HG03442 (cell line): ENCODE results near the gene LRP1B.

Experiments
- ATAC-seq: cut with Tn5 transposase; IDR thresholded peaks from one replicate; pipeline ENCODE4 v1.9.1; 2021; ENCODE audit warnings: mild to moderate bottlenecking, moderate library complexity; ENCODE audit not compliant: unreplicated experiment

The LRP1B gene

GRCh38 chr2:141791521-141791920 is 339.3 kb downstream of the LRP1B start:
- ATAC-seq = no peak

GRCh38 chr2:141782574-141782973 is 348.2 kb downstream of the LRP1B start:
- no peak for ATAC-seq

- no peak for ATAC-seq
These were observed 352.4 kb downstream of the LRP1B start for GRCh38 chr2:141778315-141778835.

DNA sequence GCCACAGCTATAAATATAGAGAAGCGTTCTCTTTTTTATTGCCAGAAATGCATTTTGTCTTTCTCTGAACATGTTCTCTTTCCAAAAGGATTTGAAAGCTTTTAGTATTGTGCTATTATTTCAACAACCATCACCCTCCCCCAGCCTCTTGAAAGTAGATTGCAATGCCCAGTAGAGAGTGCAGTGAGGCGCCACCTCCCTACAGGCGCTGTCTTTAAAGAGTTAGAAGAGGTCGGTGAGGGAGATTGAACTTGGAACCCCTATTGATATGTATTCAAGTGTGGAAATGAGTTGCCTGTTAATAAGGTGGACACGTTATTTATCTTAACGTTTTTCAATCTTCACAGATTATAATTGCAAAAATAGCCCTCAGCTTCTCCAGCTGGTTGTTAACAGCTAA is 360.3 kb downstream of the LRP1B start:
- ATAC-seq = no peak

DNA sequence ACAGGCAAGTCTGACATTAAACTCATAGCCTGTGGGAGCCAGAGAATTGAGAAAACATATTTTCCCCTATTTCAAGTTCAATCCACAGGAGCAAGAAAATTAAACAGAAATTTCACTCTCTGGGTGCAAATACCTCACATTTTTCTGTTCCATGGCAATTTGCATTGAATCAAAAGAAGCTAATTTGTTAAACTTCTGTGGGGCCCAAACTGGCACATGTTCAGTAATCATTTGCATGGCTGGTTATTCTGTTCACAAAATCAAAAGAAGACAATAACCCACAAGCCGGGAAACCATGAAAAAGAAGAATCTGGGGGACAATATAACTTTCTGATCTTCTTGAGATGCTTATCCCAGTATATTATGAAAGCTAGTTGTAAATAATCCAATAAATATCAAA is 363.1 kb downstream of the LRP1B start:
- ATAC-seq = no peak

DNA sequence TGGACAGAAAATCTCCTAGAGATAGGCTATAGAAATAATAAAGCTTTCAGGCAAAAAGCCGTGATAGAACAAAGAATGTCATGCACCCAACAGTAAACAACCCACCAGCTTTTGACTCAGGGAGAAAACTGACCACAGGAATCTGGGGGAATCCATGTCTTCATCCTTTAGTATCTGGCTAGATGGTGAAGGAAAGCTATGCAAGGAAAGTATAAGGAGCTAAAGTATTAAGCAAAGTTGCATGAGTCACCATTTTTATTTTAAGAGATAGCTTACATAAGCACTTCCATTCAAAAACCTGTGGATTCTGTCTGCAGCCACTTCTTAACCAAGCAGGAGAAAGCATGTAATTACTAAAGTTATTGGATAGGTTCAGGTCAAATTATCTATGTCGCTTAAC is 363.8 kb downstream of the LRP1B start:
- no peak for ATAC-seq

DNA sequence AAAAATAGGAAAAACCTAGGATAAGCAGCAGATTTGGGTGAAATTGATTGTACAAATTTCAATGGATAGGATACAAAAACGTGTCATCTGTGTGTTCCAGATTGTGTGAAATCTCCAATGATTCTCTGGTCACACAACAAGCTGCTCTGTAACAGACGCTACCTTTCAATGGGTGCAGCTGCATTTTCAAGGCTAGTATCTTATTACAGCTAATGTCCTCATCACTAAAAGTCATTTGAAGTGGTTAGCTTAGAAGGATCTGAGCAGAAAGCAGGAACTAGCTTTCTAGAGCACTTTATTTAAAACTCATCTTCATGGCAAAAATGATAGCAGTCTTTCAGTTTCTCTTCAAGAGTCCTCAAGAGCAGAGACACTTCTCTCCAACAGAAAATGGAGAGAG is 364.6 kb downstream of the LRP1B start:
- no peak for ATAC-seq

DNA sequence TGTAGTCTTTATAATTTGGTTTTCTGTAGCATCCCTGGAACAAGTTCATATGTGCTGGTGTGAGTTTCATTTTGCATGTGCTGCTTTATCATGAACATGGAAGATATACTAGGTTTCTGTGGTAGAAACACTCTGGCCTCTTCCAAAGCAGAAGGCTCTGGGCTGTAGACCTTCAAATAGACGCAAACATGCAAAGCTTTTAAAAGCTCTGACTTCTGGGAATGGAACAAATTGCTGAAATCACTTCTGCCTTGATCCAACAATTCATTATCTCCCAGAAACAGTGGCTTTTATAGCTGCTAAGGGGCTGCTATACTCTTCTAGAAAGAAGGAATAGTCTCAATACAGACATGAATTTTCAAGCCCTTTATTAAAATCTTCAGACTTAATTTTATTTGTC is 382.2 kb downstream of the LRP1B start:
- ATAC-seq = no peak

- ATAC-seq = no peak
These were observed 389.2 kb downstream of the LRP1B start for GRCh38 chr2:141741652-141742051.

DNA sequence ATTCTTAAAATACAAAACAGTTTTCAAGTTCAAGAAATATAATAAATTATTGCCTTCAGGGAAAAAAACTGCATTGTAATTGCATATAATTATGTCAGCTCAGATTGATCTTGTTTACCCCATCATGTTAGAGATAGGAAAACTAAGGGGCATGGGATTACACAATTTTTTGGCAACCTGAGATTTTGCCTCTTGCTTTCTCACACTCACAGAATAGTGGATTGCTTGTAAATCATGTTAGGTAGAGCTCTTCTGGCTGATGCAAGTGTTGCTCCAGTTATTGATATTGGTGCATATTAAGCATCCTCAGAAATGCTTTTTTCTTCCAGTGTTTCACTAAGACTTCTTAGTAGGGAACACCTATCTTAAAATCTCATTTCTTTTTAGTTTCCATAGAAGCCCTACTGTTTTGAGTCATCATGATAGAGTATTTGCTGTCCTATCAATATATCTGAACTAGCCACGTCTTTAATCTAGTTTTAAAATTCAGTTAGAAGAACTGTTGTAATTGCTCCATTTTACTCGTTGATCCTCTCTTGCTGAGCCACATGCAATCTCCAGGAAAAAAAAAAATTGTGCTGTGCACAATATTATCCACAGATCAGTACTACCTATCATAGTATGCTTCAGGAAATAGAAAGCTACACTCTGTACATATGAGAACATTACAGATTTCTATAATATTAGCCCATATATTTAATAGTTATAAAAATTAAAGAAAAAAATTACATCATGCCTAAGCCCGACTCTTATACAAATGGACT is 393.1 kb downstream of the LRP1B start:
- no peak for ATAC-seq

- no peak for ATAC-seq
These were observed 394.4 kb downstream of the LRP1B start for GRCh38 chr2:141736466-141736865.

DNA sequence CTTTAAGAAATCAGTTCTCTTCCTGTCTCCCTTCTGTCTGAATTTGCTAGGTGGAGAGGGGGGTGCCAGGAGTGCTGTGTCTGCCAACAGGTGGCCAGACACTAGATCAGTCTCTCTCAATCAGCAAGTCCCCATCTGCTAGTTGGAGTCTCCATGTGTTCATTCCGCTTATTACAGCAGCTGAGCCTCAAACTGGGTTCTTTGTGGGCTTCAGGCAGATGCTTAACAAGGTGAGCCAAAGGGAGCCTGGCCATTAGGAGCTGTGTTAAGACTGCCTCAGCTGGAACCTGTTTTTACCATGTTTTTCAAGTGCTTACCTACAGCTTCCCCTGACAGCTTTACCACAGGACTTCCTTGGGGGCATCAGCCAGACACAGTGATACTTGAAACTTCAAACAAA is 401.9 kb downstream of the LRP1B start:
- no peak for ATAC-seq

DNA sequence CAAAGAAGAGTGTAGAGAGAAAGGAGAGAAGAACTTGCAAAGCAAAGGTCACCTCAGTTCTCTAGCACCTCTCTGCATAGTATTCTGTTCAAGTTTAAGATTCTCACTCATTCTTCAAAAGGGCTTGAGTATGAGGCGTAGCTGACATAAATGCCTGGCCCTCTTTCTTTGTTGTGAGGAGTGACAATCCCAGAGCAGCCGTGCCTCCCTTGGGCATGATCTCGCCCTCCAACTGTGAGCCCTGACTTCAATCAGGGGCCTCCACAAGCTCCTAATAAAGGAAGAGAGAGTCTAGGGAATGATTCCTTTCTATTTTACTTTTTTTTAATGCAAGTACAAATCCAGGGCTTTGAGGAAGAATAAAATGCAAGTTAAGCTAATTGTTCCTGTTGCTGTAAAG is 402.7 kb downstream of the LRP1B start:
- ATAC-seq = no peak

GRCh38 chr2:141724426-141724825 is 406.4 kb downstream of the LRP1B start:
- no peak for ATAC-seq

GRCh38 chr2:141723814-141724213 is 407.0 kb downstream of the LRP1B start:
- no peak for ATAC-seq

DNA sequence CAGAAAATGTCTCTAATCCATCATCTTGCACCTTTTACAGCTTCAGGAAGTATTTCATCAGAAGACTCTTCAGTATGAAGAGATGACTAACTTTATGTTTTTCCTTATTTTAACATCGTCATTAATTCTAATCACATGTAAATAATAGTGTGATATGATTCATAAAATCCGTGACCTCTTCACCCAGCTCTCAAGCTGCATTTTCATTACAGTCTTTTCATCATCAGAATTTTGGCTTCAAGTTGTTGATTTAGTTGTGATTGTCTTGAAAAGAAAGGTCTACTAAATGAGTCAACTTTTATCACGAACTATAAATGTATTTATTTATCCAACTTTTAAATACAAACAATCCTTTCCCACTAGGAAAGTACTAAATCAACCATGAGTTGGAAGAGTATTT is 410.3 kb downstream of the LRP1B start:
- no peak for ATAC-seq

- ATAC-seq = no peak
These were observed 416.3 kb downstream of the LRP1B start for GRCh38 chr2:141714496-141714895.

DNA sequence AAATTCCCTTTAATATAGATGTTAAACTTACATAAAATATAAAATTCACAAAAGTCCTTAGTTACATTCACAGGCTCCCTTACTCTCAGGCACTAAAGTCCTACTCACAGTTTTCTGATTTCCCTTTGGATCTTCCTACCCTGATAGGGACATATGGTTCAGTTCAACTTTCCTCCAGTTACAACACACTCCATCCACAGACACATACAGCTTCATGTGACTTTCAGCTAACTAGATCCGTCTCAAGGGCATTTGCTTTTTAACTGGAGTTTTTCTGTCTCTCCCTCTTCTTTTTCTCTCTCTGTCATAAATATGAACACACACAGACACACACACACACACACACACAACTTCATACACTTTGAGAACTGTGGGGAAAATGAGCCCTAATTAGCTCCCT is 419.2 kb downstream of the LRP1B start:
- no peak for ATAC-seq

GRCh38 chr2:141710589-141711239 is 420.1 kb downstream of the LRP1B start:
- ATAC-seq = no peak

GRCh38 chr2:141709756-141710155 is 421.1 kb downstream of the LRP1B start:
- ATAC-seq = no peak

GRCh38 chr2:141707486-141707885 is 423.3 kb downstream of the LRP1B start:
- no peak for ATAC-seq

DNA sequence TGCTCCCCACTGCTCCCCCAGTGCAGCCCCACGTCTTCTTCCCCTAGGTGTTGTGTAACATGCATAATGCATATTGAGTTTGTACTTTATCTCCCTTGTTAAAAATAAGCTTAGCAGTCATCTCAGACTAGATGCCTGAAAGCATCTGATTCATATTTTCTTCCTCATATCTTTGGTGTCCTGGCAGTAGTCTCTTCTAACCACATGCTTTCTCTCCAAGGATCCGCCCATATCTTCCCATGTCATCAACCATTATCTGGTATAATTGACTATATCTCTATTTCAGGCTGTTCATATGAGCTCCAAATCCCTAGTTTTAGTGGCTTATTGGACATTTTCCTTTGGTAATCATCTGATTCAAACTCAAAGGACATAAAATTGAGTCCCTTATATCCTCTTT is 426.3 kb downstream of the LRP1B start:
- ATAC-seq = no peak
